HepG2 (cell line): ENCODE results near the gene AKAP7. TPM values are rescaled to one million over a fixed set of nuclear protein-coding genes. Genes with fewer than 3 reads are reported as not detected.
A peak's percentile ranks its signal among the peaks of the same experiment; 100 is the strongest.

Experiments used
- ARID5B ChIP-seq: IDR thresholded peaks from 2 replicates; pipeline ENCODE4 v1.4.0; 2020; ENCODE audit warnings: mild to moderate bottlenecking, missing genetic modification reagents
- CC2D1A ChIP-seq: sonication (generic); formaldehyde crosslinking; IDR thresholded peaks from 2 replicates; pipeline ENCODE4 v1.8.1; 2023; ENCODE audit warnings: mild to moderate bottlenecking, missing genetic modification reagents
- FOXM1 ChIP-seq: sonication (generic); formaldehyde crosslinking; IDR thresholded peaks from 2 replicates; pipeline ENCODE4 v1.5.0; 2020; ENCODE audit warnings: missing genetic modification reagents
- HMGXB3 ChIP-seq: sonication (generic); formaldehyde crosslinking; IDR thresholded peaks from 2 replicates; pipeline ENCODE4 v1.4.0; 2020; ENCODE audit warnings: missing genetic modification reagents, borderline replicate concordance
- POLR2AphosphoS5 ChIP-seq: IDR thresholded peaks from 2 replicates; pipeline ENCODE4 v1.6.1; 2012; ENCODE audit warnings: low read depth, low read length
- RARG ChIP-seq: sonication (generic); formaldehyde crosslinking; IDR thresholded peaks from 2 replicates; pipeline ENCODE4 v1.4.0; 2020; ENCODE audit warnings: low read depth, mild to moderate bottlenecking, missing genetic modification reagents
- ZBTB44 ChIP-seq: sonication (generic); formaldehyde crosslinking; IDR thresholded peaks from 2 replicates; pipeline ENCODE4 v1.4.0; 2020; ENCODE audit warnings: missing genetic modification reagents
- ZMAT3 ChIP-seq: sonication (generic); formaldehyde crosslinking; conservative IDR thresholded peaks from 2 replicates; pipeline ENCODE4 v1.7.0; 2021; ENCODE audit warnings: missing genetic modification reagents
- ZNF446 ChIP-seq: sonication (generic); formaldehyde crosslinking; IDR thresholded peaks from 2 replicates; pipeline ENCODE4 v1.5.0; 2020; ENCODE audit warnings: mild to moderate bottlenecking, missing genetic modification reagents
- ZNF557 ChIP-seq: sonication (generic); formaldehyde crosslinking; IDR thresholded peaks from 2 replicates; pipeline ENCODE4 v1.4.0; 2020; ENCODE audit warnings: missing genetic modification reagents
- ZNF678 ChIP-seq: sonication (generic); formaldehyde crosslinking; IDR thresholded peaks from 2 replicates; pipeline ENCODE4 v1.4.0; 2020; ENCODE audit warnings: mild to moderate bottlenecking, missing genetic modification reagents
- ZNF879 ChIP-seq: sonication (generic); formaldehyde crosslinking; IDR thresholded peaks from 2 replicates; pipeline ENCODE4 v1.8.1; 2023; ENCODE audit warnings: missing genetic modification reagents
- polyA plus RNA-seq, 8 experiments: library from polyadenylated mRNA; depleted of rRNA in 3 of 8; stranded (reverse) in 7 of 8; unstranded in 1 of 8; fragments of >200 nt; fragmentation: Illumina TruSeq in 4 of 8; extraction: Trizol in 4 of 8; gene quantifications; 2 replicates each; pipeline versions ENCODE4 v1.2.1 to v1.2.3, GENCODE V29; 2011 to 2016; ENCODE audit warnings: low read depth in 4 of 8, missing spikeins in 1 of 8, mixed read lengths in 1 of 8; ENCODE audit not compliant: insufficient read depth in 1 of 8
- total RNA-seq, 5 experiments: library from RNA; depleted of rRNA; stranded (reverse); fragments of >200 nt; fragmentation: Illumina TruSeq; extraction: Trizol; gene quantifications; 2 replicates each; pipeline ENCODE4 v1.2.3, GENCODE V29; 2016; ENCODE audit warnings: low read depth in 1 of 5
- TF ChIP-seq, protein P1 (sequence below): sonication (generic); formaldehyde crosslinking; IDR thresholded peaks from 2 replicates; pipeline ENCODE4 v1.4.0; 2020; ENCODE audit warnings: mild to moderate bottlenecking, missing genetic modification reagents, borderline replicate concordance

AKAP7 gene
- total and polyA plus RNA-seq, 2 of the 13 experiments (the other 11 are each of a cell fraction or from before 2014, with no cell fraction given): 3.6 to 11.7 TPM

DNA sequence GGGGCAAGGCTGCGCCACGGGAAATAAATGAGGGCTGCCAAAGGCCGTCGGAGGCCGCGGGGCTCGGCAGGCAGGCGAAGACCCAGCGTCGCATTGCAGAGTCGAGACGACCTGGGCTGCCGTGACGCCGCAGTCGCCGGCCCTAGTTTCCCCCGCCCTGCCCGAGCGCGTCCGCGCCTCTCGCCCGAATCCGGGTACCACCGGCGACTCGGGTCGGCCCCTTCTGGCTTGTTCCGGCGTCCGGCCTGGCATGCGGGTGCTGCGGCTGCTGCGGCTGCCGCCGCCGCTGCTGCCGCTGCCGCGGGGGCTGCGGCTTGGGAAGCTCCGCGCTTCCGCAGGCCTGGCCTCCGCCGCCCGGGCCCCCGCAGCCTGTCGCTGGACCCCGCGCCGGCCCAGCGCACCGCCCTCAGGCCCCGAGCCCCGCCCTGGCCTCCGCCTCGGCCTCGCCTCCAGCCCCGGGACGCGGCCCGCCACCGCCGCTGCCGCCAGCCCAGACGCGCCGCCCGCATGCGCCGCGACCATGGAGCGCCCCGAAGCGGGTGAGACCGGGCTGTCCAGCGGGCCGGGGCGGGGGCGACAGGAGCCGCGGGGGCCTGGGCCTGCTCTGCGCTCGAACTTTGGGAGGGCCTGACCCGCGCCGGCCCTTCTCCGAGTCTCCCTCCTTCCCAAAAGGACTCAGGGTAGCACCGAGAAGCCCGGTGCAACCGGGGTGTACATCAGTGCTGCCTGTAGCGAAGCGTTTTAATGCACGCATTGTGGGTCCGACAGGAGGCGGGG is at the start of gene AKAP7 (continued):
- TF ChIP-seq, protein P1, sequence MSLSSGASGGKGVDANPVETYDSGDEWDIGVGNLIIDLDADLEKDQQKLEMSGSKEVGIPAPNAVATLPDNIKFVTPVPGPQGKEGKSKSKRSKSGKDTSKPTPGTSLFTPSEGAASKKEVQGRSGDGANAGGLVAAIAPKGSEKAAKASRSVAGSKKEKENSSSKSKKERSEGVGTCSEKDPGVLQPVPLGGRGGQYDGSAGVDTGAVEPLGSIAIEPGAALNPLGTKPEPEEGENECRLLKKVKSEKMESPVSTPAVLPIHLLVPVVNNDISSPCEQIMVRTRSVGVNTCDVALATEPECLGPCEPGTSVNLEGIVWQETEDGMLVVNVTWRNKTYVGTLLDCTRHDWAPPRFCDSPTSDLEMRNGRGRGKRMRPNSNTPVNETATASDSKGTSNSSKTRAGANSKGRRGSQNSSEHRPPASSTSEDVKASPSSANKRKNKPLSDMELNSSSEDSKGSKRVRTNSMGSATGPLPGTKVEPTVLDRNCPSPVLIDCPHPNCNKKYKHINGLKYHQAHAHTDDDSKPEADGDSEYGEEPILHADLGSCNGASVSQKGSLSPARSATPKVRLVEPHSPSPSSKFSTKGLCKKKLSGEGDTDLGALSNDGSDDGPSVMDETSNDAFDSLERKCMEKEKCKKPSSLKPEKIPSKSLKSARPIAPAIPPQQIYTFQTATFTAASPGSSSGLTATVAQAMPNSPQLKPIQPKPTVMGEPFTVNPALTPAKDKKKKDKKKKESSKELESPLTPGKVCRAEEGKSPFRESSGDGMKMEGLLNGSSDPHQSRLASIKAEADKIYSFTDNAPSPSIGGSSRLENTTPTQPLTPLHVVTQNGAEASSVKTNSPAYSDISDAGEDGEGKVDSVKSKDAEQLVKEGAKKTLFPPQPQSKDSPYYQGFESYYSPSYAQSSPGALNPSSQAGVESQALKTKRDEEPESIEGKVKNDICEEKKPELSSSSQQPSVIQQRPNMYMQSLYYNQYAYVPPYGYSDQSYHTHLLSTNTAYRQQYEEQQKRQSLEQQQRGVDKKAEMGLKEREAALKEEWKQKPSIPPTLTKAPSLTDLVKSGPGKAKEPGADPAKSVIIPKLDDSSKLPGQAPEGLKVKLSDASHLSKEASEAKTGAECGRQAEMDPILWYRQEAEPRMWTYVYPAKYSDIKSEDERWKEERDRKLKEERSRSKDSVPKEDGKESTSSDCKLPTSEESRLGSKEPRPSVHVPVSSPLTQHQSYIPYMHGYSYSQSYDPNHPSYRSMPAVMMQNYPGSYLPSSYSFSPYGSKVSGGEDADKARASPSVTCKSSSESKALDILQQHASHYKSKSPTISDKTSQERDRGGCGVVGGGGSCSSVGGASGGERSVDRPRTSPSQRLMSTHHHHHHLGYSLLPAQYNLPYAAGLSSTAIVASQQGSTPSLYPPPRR (CRISPR knock-in tag): no peak
- TF ChIP-seq HMGXB3 (peak; percentile 46; the same call in 1 of the 2 replicates), ARID5B (CRISPR knock-in tag) (peak; percentile 35; the same call in 1 of the 2 replicates), CC2D1A (no peak), ZNF446 (CRISPR knock-in tag) (peak; percentile 74; the same call in 1 of the 2 replicates), POLR2AphosphoS5 (no peak; the same call in none of the 2 replicates), ZNF678 (CRISPR knock-in tag) (peak; percentile 86; the same call in 1 of the 2 replicates), ZNF557 (no peak), ZMAT3 (CRISPR knock-in tag) (no peak; the same call in 1 of the 2 replicates), RARG (CRISPR knock-in tag) (no peak), ZNF879 (CRISPR knock-in tag) (0 out of 2 replicates have a peak, but pooled peaks have one; percentile 47), ZBTB44 (CRISPR knock-in tag) (0 out of 2 replicates have a peak, but pooled peaks have one; percentile 37), FOXM1 (CRISPR knock-in tag) (peak; percentile 20; the same call in 1 of the 2 replicates)
